Right ventricle myocardium inferior (tissue), 1 donor: ENCODE data around the gene NPY5R. TPM values are rescaled to one million over a fixed set of nuclear protein-coding genes. Genes with fewer than 3 reads are reported as not detected.

ENCODE experiments used
- ATAC-seq: fragments of 200-7000 bp; cut with Tn5 transposase; one replicate; pipeline ENCODE4 v1.9.1; 2020; ENCODE audit warnings: mild to moderate bottlenecking, moderate library complexity
- DNase-seq: peaks from one replicate; pipeline ENCODE4 v3.0.0; 2021; ENCODE audit errors: missing footprints
- intact Hi-C: fragments of 100-400 bp; cut with DNase I; formaldehyde crosslinking; loops from one replicate; pipeline ENCODE4 v1.11.0; 2022
- total RNA-seq: library from RNA; stranded (reverse); fragmentation: NEBNext Ultra II Directional; extraction: Animal tissue kit (Norgen Biotek cat#: 25700); gene quantifications from one replicate; pipeline ENCODE4 v1.2.1, GENCODE V29; 2021
- donor health status: DM: no; HTN: yes; CAD: no; lungs with severe emphysema.

NPY5R gene
- total RNA-seq, 1 donor from 2014 or later: not detected

DNA sequence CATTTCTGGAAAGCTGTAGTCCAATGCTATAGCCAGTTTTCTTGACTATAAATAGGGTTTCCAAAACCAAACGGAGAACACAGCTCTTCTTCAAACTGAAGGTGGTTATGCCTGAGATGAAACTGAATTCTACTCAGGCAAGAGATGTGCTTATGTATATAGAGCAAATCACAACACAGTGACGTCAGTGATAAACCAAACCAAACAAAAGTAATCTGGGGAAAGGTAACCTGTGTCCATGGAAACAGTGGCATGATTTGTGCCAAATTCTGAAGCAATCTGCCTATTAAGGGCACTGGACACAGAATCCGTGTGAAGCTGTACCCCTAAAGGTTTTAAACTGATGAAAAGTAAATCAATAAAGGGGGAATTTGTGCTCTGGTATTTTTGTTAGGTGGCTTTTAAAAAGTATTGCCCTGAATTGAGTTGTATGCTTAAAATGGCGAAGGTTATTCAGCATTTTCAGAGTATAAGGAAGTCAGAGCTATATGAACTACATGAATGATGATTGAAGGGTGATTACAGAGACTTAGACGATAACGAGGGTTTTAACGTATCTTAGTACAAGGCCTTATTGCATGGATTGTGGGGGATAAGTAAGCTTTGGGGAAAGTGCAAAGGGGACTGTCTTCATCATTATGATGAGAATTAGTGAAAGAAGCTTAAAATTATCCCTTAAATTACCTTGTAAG lies 38.6 kb downstream of the NPY5R start:
- intact Hi-C loops: no loop called here
- ATAC-seq: no peak
- DNase-seq: no peak

GRCh38 chr4:163384434-163384833 lies 40.7 kb downstream of the NPY5R start:
- ATAC-seq (no peak), DNase-seq (no peak)
- intact Hi-C loops: no loop called here

DNA sequence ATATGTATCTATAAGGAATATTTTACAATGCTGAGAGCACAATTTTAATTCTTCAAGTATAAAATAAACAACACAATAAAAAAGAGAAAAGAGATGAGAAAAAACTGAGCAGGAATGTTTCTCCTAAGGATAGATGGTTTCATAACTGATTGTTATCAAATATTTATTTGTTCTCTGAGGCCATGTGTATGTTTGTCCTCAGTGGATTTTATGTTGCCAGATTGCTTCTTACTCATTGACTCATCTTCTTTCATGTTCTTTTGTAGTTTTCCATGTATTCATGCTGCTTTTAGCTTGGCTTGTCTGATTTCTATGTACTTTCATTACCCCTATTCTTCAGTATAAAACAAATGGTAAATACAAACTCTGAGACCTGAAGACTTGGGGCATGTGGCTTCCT lies 41.2 kb downstream of the NPY5R start:
- DNase-seq: no peak
- intact Hi-C loops: no loop called here
- ATAC-seq: no peak

GRCh38 chr4:163385466-163385865 lies 41.8 kb downstream of the NPY5R start:
- intact Hi-C loops: no loop called here
- DNase-seq (no peak), ATAC-seq (no peak)

DNA sequence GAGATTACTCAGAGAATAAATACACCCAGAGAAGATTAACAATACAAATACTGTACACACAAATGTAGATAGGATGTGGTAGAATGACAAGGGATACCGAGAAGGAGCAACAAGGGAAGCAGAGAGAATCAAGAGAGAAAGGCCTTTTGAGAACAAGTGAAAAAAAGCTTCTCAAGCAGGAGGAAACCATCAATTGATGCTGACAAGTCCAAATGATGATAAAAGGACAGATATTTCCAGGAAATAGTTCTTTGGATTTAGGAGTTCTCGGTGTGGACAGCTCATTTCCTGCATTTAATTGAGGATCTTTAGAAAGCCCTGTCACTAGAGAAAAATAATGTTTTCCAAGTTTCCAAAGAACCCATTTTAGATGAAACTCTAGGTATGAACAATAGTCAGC lies 48.1 kb downstream of the NPY5R start:
- intact Hi-C loops: no loop called here
- ATAC-seq: no peak
- DNase-seq: no peak

- no peak for DNase-seq
- intact Hi-C loops: no loop called here
- ATAC-seq: no peak
Observed at GRCh38 chr4:163392328-163392727, 48.6 kb downstream of the NPY5R start.

GRCh38 chr4:163393471-163393870 lies 49.8 kb downstream of the NPY5R start:
- ATAC-seq (no peak), DNase-seq (no peak)
- intact Hi-C loops: no loop called here

DNA sequence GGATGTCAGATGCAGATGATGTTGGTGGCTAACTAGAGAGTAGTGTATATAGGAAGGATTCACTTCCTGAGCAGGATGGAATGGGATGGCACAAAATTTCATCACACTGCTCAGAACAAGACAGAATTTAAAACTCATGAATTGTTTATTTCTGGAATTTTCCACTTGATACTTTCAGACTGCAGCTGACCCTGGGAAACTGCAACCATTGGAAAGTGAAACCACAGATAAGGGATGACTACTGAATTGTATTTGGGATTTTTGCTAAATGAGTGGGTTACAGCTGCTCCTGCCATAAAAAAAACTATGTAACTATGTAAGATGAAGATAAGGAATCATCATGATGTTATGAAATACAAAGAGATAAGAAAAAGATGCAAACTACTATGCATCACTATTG lies 51.4 kb downstream of the NPY5R start:
- ATAC-seq (no peak), DNase-seq (no peak)
- intact Hi-C loops: no loop called here

- DNase-seq (no peak), ATAC-seq (no peak)
- intact Hi-C loops: no loop called here
Observed at GRCh38 chr4:163395758-163396157, 52.1 kb downstream of the NPY5R start.

DNA sequence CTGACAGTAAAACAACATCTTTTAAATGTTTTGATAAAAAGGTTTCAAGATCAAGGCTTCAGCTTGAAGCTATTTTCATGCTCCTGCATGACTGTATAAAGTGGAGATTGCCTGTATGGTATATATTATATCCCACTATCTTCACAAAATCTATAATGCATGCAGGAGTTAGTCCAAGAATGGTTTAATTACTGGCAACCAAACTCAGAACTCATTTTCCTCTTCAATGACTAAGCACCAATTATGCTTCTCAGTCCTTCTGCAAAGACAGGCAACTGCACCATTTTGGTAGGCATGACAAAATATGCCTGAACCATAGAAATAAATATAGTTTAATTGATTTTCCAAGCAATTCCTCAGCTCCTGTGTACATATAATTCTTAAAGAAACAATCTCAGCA lies 54.5 kb downstream of the NPY5R start:
- intact Hi-C loops: no loop called here
- ATAC-seq: no peak
- no peak for DNase-seq

DNA sequence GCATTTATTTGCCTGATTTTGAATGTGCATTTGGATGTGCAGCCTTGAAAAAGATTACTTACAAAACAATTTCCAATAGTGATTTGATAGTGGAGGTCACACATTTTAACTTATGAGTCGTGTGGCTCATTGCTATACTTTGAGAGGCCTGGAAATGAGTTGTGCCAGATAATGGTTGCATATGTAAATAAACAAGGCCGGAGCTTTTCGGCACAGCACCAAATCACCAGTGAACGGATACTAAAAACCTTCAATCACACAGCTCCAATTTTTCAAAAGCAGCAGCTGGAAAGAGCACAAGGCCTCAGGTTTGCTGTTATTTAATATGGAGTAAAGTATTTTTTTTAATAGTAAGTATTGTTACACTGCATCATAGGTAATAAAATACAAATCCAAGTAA lies 57.2 kb downstream of the NPY5R start:
- intact Hi-C loops: no loop called here
- DNase-seq (no peak), ATAC-seq (no peak)

Other genes with a start within 250 kb of the NPY5R start
- 10.6 TPM for gene NAF1, start 177.0 kb upstream of the NPY5R start, total RNA-seq
- 0.46 TPM for gene NPY1R, start 11.3 kb upstream of the NPY5R start, total RNA-seq
- not detected for gene TKTL2, start 129.9 kb downstream of the NPY5R start, total RNA-seq
- 9.6 TPM for gene TMA16, start 150.8 kb downstream of the NPY5R start, total RNA-seq